ENCODE results near the gene TMX1.
"Not testable (repeated sequence)": the region's sequence is repeated elsewhere in the genome, so short reads cannot be mapped to it uniquely, and the experiment has no call there.

TMX1 gene

GRCh38 chr14:51239813-51240803 is at the start of gene TMX1:
Gene TMX1 (plus strand): TSS chr14:51240247. CDS start chr14:51240293, 46 bp downstream.
- DNase-seq, result peak; percentile 99

GRCh38 chr14:51201890-51202289 is 38.2 kb upstream of the TMX1 start:
- DNase-seq, result no peak

GRCh38 chr14:51202914-51203665 is 37.0 kb upstream of the TMX1 start:
- no peak for DNase-seq

GRCh38 chr14:51203881-51204280 is 36.2 kb upstream of the TMX1 start:
- no peak for DNase-seq

GRCh38 chr14:51205486-51205885 is 34.6 kb upstream of the TMX1 start:
- DNase-seq, result no peak

- DNase-seq, result no peak
Measured at GRCh38 chr14:51206462-51206861, 33.6 kb upstream of the TMX1 start.

GRCh38 chr14:51207621-51208020 is 32.4 kb upstream of the TMX1 start:
- DNase-seq, result no peak

- peak; percentile 84 for DNase-seq
Measured at GRCh38 chr14:51208982-51209381, 31.1 kb upstream of the TMX1 start.

- peak; percentile 91 for DNase-seq
Measured at GRCh38 chr14:51209457-51209856, 30.6 kb upstream of the TMX1 start.

- peak; percentile 20 for DNase-seq
Measured at GRCh38 chr14:51210594-51210993, 29.5 kb upstream of the TMX1 start.

- peak; percentile 83 for DNase-seq
Measured at GRCh38 chr14:51211149-51211548, 28.9 kb upstream of the TMX1 start.

GRCh38 chr14:51216602-51217001 is 23.4 kb upstream of the TMX1 start:
- no peak for DNase-seq

GRCh38 chr14:51219473-51220448 is 20.3 kb upstream of the TMX1 start:
- no peak for DNase-seq

GRCh38 chr14:51223463-51223862 is 16.6 kb upstream of the TMX1 start:
- not testable (repeated sequence) for DNase-seq

- DNase-seq, result no peak
Measured at GRCh38 chr14:51224551-51224950, 15.5 kb upstream of the TMX1 start.

- DNase-seq, result no peak
Measured at GRCh38 chr14:51225751-51226150, 14.3 kb upstream of the TMX1 start.

GRCh38 chr14:51228391-51228790 is 11.7 kb upstream of the TMX1 start:
- no peak for DNase-seq

GRCh38 chr14:51228890-51229289 is 11.2 kb upstream of the TMX1 start:
- DNase-seq, result no peak

GRCh38 chr14:51236314-51236713 is 3.7 kb upstream of the TMX1 start:
- DNase-seq, result no peak

GRCh38 chr14:51240804-51241380 is 845 bp downstream of the TMX1 start:
- no peak for DNase-seq

- no peak for DNase-seq
Measured at GRCh38 chr14:51242545-51243490, 2.8 kb downstream of the TMX1 start.
